A673 (cell line): ENCODE data around the gene ROBO4. TPM values are rescaled to one million over a fixed set of nuclear protein-coding genes. Genes with fewer than 3 reads are reported as not detected.

Source experiments
- BruUV-seq: library from RNA; stranded (reverse); fragments of 400-500 nt; replicated peaks from 2 replicates; lab custom pipeline; 2021; lab: Mats Ljungman, UMichigan
- CTCF ChIA-PET: fragments of 300-600 bp; sonication (Branson Sonifier 250); formaldehyde crosslinking; loops from one replicate; lab custom pipeline; 2022; ENCODE audit warnings: antibody characterized with exemption; lab: Charles Lee
- POLR2A ChIA-PET: fragments of 300-600 bp; sonication (Branson Sonifier 250); formaldehyde crosslinking; loops from one replicate; lab custom pipeline; 2022; ENCODE audit warnings: antibody characterized with exemption; ENCODE audit not compliant: low non-redundant PET; lab: Charles Lee
- DNase-seq: peaks from one replicate; pipeline ENCODE4 v3.0.0-alpha.2; 2015; ENCODE audit warnings: low spot score
- H3K27ac ChIP-seq: fragments of 200-600 bp; sonication (generic); 2 replicates; pipeline ENCODE4 v1.5.1; 2016; ENCODE audit warnings: mixed run types, low read depth, mild to moderate bottlenecking, mixed read lengths, antibody characterized with exemption, low read length; ENCODE audit not compliant: poor library complexity, severe bottlenecking
- H3K27me3 ChIP-seq: fragments of 200-600 bp; sonication (generic); replicated peaks from 2 replicates; pipeline ENCODE4 v1.6.1; 2017; ENCODE audit warnings: mixed run types, low read depth, mild to moderate bottlenecking, mixed read lengths, antibody characterized with exemption, low read length; ENCODE audit not compliant: insufficient read depth, poor library complexity
- H3K36me3 ChIP-seq: fragments of 200-600 bp; sonication (generic); 2 replicates; pipeline ENCODE4 v1.6.1; 2016; ENCODE audit warnings: mixed run types, mild to moderate bottlenecking, mixed read lengths, antibody characterized with exemption, low read length; ENCODE audit not compliant: insufficient read depth, poor library complexity, severe bottlenecking
- H3K4me1 ChIP-seq: fragments of 200-600 bp; sonication (generic); 2 replicates; pipeline ENCODE4 v1.6.1; 2017; ENCODE audit warnings: mixed run types, mild to moderate bottlenecking, mixed read lengths, antibody characterized with exemption, low read length; ENCODE audit not compliant: insufficient read depth, poor library complexity, severe bottlenecking
- H3K4me3 ChIP-seq: fragments of 200-600 bp; sonication (generic); 2 replicates; pipeline ENCODE4 v1.5.1; 2016; ENCODE audit warnings: low read depth, mixed run types, mild to moderate bottlenecking, mixed read lengths, low read length; ENCODE audit not compliant: poor library complexity, severe bottlenecking
- H3K9me3 ChIP-seq: fragments of 200-600 bp; sonication (generic); 2 replicates; pipeline ENCODE4 v1.6.1; 2016; ENCODE audit warnings: mixed run types, low read depth, mild to moderate bottlenecking, mixed read lengths, antibody characterized with exemption, low read length; ENCODE audit not compliant: poor library complexity, severe bottlenecking
- EZH2 ChIP-seq: fragments of 200-600 bp; sonication (generic); IDR thresholded peaks from 2 replicates; pipeline ENCODE4 v1.6.1; 2017; ENCODE audit warnings: borderline replicate concordance, low read depth, mild to moderate bottlenecking, mixed read lengths, antibody characterized with exemption, low read length; ENCODE audit not compliant: poor library complexity, severe bottlenecking
- intact Hi-C: fragments of 100-400 bp; cut with micrococcal nuclease; formaldehyde crosslinking; loops from one replicate; pipeline ENCODE4 v1.10.0; 2022; ENCODE audit not compliant: unreplicated experiment
- total RNA-seq: library from RNA; stranded (reverse); gene quantifications from 2 replicates; pipeline ENCODE4 v1.2.3, GENCODE V29; 2021
- TF ChIP-seq, protein P1 (sequence below): fragments of 300-800, 200-600 bp; sonication (generic); conservative IDR thresholded peaks from 2 replicates; pipeline ENCODE4 v1.5.1; 2017; ENCODE audit warnings: low read depth, mild to moderate bottlenecking, antibody characterized with exemption, low read length, moderate library complexity, mixed read lengths

The ROBO4 gene
- total RNA-seq, 1 experiment from 2014 or later, result not detected

DNA sequence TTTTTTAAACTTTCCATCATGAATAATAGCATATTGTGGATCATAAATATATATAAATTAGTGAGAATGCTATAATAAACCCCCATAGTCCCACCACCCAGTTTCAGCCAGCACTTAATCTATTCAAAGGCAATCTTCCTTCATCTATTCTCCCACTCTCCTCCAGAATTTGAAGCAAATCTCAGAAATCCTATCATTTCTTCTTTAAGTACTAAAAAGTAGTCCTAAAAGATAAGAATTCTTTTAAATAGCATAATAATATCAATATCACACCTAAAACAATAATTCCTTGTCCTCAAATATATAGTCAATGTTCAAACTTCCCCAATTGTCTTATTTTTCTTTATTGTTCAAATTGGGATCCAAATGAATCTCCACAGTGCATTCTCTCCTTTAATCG lies 57.0 kb downstream of the ROBO4 start:
- intact Hi-C loops, result no loop called here
- Histone ChIP-seq H3K27ac (no peak overlapping the region), H3K36me3 (no peaks in the 10 kb centered on the region), H3K9me3 (no peaks in the 10 kb centered on the region), H3K4me3 (no peak overlapping the region), H3K4me1 (peaks cover 32% of the 10 kb centered on the region), H3K27me3 (peaks cover 75% of the 10 kb centered on the region)
- TF ChIP-seq, protein P1, sequence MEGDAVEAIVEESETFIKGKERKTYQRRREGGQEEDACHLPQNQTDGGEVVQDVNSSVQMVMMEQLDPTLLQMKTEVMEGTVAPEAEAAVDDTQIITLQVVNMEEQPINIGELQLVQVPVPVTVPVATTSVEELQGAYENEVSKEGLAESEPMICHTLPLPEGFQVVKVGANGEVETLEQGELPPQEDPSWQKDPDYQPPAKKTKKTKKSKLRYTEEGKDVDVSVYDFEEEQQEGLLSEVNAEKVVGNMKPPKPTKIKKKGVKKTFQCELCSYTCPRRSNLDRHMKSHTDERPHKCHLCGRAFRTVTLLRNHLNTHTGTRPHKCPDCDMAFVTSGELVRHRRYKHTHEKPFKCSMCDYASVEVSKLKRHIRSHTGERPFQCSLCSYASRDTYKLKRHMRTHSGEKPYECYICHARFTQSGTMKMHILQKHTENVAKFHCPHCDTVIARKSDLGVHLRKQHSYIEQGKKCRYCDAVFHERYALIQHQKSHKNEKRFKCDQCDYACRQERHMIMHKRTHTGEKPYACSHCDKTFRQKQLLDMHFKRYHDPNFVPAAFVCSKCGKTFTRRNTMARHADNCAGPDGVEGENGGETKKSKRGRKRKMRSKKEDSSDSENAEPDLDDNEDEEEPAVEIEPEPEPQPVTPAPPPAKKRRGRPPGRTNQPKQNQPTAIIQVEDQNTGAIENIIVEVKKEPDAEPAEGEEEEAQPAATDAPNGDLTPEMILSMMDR, result no peak
- no peak for TF ChIP-seq EZH2
- ChIA-PET POLR2A (no interaction called here), CTCF (no interaction called here)
- BruUV-seq, result no TSS peak
- no peak for DNase-seq

DNA sequence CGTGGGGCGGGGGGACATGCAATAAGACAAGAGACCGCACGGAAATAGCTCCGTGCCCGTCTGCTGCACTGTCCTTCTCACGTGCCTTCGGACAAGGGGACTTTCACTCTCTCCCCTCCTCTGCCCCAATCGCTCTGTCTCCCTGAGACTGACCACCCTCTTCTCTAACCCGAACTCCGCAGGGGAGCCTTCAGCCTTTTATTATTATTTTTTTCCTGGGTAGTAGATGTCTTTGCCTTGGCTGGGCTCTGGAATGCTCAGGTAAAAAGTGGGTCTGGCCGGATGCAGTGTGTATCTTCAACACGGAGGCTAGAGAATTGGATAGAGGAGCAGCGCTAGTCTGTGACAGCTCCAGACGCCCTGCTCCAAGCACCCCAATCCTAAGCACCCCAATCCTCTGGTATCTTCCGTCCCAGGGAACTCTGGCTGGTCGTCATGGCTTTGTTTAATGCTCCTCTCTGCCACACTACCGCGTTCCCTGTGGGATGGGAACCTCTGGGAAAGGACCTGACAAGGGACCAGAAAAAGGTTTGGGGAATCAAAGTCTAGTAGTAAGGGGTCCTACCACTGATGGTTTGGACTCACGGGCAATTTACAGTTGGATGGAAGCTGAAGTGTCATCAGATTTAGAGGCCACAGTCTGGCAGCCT lies 57.6 kb downstream of the ROBO4 start:
- peak overlapping the region; percentile 38 for H3K4me3 ChIP-seq
- TF ChIP-seq EZH2, result no peak
- TF ChIP-seq, protein P1, result no peak
- no peak overlapping the region for H3K27ac ChIP-seq
- POLR2A ChIA-PET, result no interaction called here
- H3K36me3 ChIP-seq, result no peaks in the 10 kb centered on the region
- no peaks in the 10 kb centered on the region for H3K9me3 ChIP-seq
- CTCF ChIA-PET, result no interaction called here
- intact Hi-C loops, result loop anchor here (5.0 kb wide), 1 partner anchor 423 kb away; no protein-coding TSS in a partner anchor
- DNase-seq, result no peak
- peaks cover 69% of the 10 kb centered on the region for H3K27me3 ChIP-seq
- peaks cover 29% of the 10 kb centered on the region for H3K4me1 ChIP-seq
- no TSS peak for BruUV-seq

DNA sequence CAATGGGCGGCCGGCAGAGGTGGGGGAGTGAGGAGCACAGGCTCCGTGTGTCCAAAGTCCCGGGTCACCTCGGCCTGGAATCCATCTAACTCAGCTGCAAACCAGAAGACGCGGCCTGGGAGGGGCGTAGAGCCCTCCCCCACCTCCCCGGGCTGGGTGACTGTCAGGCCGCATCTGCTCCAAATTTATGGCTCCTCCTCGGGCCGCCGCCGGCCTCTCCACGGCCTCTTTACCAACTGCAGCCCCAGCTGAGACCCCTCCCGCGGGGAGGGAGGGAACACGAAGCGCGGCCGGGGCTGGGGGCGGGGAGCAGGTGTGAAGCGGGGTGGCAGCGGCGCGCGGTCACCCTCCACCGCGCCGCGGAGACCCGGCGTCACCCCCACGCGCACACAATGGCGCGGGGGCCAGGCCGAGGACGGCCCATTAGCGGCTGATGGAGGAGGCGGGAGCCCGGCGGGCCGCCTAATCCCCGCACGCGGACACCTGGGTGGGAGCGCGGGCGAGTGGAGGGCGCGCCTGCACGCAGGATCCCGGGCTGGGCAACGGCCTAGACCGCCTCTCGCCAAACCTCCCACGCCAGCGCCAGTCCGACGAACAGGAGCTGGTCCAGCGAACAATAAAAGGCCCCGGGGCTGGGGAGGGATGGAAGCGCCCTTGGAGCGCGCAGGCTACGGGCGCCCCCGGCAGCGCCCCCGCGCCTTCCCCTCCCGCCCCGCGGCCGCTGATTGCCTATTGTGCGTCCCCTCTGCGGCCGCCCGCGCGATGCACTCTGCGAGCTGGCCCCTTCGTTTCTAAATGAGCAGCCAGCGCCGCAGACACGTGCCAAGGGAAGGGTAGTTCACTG lies 58.3 kb downstream of the ROBO4 start:
- BruUV-seq, result no TSS peak
- ChIA-PET POLR2A (no interaction called here), CTCF (no interaction called here)
- H3K9me3 ChIP-seq, result no peaks in the 10 kb centered on the region
- no peak for DNase-seq
- TF ChIP-seq, protein P1, result no peak
- peak; percentile 87 for TF ChIP-seq EZH2
- H3K27ac ChIP-seq, result no peak overlapping the region
- intact Hi-C loops, result loop anchor here (5.0 kb wide), 1 partner anchor 422 kb away; no protein-coding TSS in a partner anchor
- H3K36me3 ChIP-seq, result no peaks in the 10 kb centered on the region
- H3K4me1 ChIP-seq, result peaks cover 23% of the 10 kb centered on the region
- peaks cover 62% of the 10 kb centered on the region for H3K27me3 ChIP-seq
- H3K4me3 ChIP-seq, result peak overlapping the region; percentile 38
